Vagina (tissue), 2 donors: Measurements from ENCODE around the gene RALGDS. TPM values are rescaled to one million over a fixed set of nuclear protein-coding genes. Genes with fewer than 3 reads are reported as not detected.

Experiments
- DNase-seq, 2 donors: peaks; one replicate each; pipeline ENCODE4 v3.0.0-alpha.2; 2017; ENCODE audit errors: extremely low spot score in 2 of 2
- H3K27ac ChIP-seq: fragments of 200-600 bp; sonication (generic); one replicate; pipeline ENCODE4 v1.5.1; 2019
- H3K27me3 ChIP-seq: fragments of 200-600 bp; sonication (generic); one replicate; pipeline ENCODE4 v1.5.1; 2019
- H3K36me3 ChIP-seq, 2 donors: fragments of 200-600 bp; sonication (generic); one replicate each; pipeline ENCODE4 v1.5.1; 2017 to 2019
- H3K4me1 ChIP-seq: fragments of 200-600 bp; sonication (generic); one replicate; pipeline ENCODE4 v1.5.1; 2019
- H3K4me3 ChIP-seq, 2 donors: fragments of 200-600 bp; sonication (generic); 1 replicate in 1 of 2; 2 replicates in 1 of 2; pipeline ENCODE4 v1.5.1; 2016 to 2019
- H3K9me3 ChIP-seq: fragments of 200-600 bp; sonication (generic); one replicate; pipeline ENCODE4 v1.5.1; 2019
- CTCF ChIP-seq, 3 experiments: fragments of 450-650 bp in 2 of 3; fragments of 200-600 bp in 1 of 3; sonication (generic) in 1 of 3; IDR thresholded peaks; one replicate each; pipeline ENCODE4 v1.5.1; 2017 to 2019; ENCODE audit warnings: antibody characterized with exemption in 3 of 3, mild to moderate bottlenecking in 2 of 3, moderate library complexity in 2 of 3
- POLR2A ChIP-seq, 2 donors: fragments of 450-650 bp; IDR thresholded peaks; one replicate each; pipeline ENCODE4 v1.6.1; 2017; ENCODE audit warnings: antibody characterized with exemption in 2 of 2, mild to moderate bottlenecking in 2 of 2, moderate library complexity in 2 of 2
- POLR2AphosphoS5 ChIP-seq, 2 donors: sonication (generic); formaldehyde crosslinking; IDR thresholded peaks; one replicate each; pipeline ENCODE4 v1.9.0; 2017; ENCODE audit warnings: antibody characterized with exemption in 2 of 2, mild to moderate bottlenecking in 2 of 2, low read depth in 1 of 2; ENCODE audit not compliant: insufficient read depth in 1 of 2
- intact Hi-C: fragments of 100-400 bp; cut with DNase I; formaldehyde crosslinking; loops from one replicate; pipeline ENCODE4 v1.15.1; 2023
- total RNA-seq: library from RNA; depleted of rRNA; stranded (reverse); fragments of >200 nt; gene quantifications from one replicate; pipeline ENCODE4 v1.2.3, GENCODE V29; 2016

Gene RALGDS
- total RNA-seq, 1 donor from 2014 or later: 85.0 TPM

GRCh38 chr9:133162861-133163503 lies 41.9 kb upstream of the RALGDS start:
- no peaks in the 10 kb centered on the region for H3K27me3 ChIP-seq
- H3K27ac ChIP-seq: peak overlapping the region; percentile 60
- TF ChIP-seq POLR2A (IDR thresholded peaks at IDR 0.05) (no peak), POLR2AphosphoS5 (IDR thresholded peaks at IDR 0.05; ENCODE audit: insufficient read depth in 1 of 2, low read depth in 1 of 2) (no peak)
- H3K4me3 ChIP-seq: peak overlapping the region; percentile 61 to 80
- H3K4me1 ChIP-seq: peaks cover 33% of the 10 kb centered on the region
- intact Hi-C loops: no loop called here
- H3K9me3 ChIP-seq: no peaks in the 10 kb centered on the region
- no peaks in the 10 kb centered on the region for H3K36me3 ChIP-seq
- DNase-seq: no peak

GRCh38 chr9:133161547-133161950 lies 40.5 kb upstream of the RALGDS start:
- DNase-seq: no peak
- H3K4me3 ChIP-seq: no peak overlapping the region
- H3K4me1 ChIP-seq: peaks cover 33% of the 10 kb centered on the region
- H3K36me3 ChIP-seq: no peaks in the 10 kb centered on the region
- H3K27me3 ChIP-seq: no peaks in the 10 kb centered on the region
- TF ChIP-seq CTCF (IDR thresholded peaks at IDR 0.05): no peak
- TF ChIP-seq POLR2A (IDR thresholded peaks at IDR 0.05): no peak
- H3K9me3 ChIP-seq: no peaks in the 10 kb centered on the region
- H3K27ac ChIP-seq: peak overlapping the region; percentile 21
- intact Hi-C loops: no loop called here

- Histone ChIP-seq H3K4me3 (no peak overlapping the region), H3K36me3 (no peaks in the 10 kb centered on the region), H3K27me3 (no peaks in the 10 kb centered on the region), H3K4me1 (peaks cover 33% of the 10 kb centered on the region), H3K9me3 (no peaks in the 10 kb centered on the region), H3K27ac (peak overlapping the region; percentile 21)
- DNase-seq: no peak
- TF ChIP-seq CTCF (IDR thresholded peaks at IDR 0.05) (peak in 2 of 3 experiments; percentile 42 to 73), POLR2A (IDR thresholded peaks at IDR 0.05) (no peak), POLR2AphosphoS5 (IDR thresholded peaks at IDR 0.05; ENCODE audit: insufficient read depth in 1 of 2, low read depth in 1 of 2) (peak in 1 of 2 donors; percentile 89)
- intact Hi-C loops: no loop called here
Measured at GRCh38 chr9:133160742-133161546, 39.9 kb upstream of the RALGDS start.

DNA sequence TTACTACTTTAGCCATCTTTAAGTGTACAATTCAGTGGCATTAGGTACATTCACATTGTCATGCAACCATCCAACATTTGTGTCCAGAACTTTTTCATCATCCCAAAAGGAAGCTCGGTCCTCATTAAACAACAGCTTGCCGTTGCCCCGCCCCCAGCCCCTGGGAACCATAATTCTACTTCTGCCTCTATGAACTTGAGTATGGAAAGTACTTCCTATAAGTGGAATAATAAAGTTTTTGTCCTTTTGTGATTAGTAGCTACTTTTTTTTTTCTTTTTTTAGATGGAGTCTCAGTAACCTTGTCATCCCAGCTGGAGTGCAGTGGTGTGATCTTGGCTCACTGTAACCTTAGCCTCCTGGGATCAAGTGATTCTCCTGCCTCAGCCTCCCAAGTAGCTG lies 37.7 kb upstream of the RALGDS start:
- Histone ChIP-seq H3K36me3 (no peaks in the 10 kb centered on the region), H3K27ac (no peak overlapping the region), H3K27me3 (no peaks in the 10 kb centered on the region), H3K4me3 (no peak overlapping the region), H3K9me3 (no peaks in the 10 kb centered on the region), H3K4me1 (peaks cover 28% of the 10 kb centered on the region)
- TF ChIP-seq POLR2AphosphoS5 (IDR thresholded peaks at IDR 0.05; ENCODE audit: insufficient read depth in 1 of 2, low read depth in 1 of 2): no peak
- no peak for DNase-seq
- intact Hi-C loops: no loop called here

DNA sequence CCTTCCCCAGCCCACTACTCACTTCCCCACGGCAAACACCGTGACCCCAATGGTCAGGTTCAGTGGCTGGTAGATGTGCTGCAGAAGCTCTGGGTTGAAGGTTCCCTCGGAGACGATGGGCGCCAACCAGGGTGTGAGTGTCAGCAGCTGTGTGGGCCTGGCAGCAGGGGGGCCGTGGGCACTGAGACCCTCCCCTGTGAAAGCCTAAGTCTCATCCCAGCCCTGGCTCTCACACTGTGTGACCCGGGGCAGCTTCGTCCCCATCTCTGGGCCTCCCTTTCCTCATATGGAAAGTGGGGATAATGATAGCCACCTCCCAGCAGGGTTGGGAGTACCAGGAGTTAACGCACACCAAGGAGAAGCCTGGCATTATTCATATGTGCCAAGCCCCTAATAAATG lies 34.1 kb upstream of the RALGDS start:
- Histone ChIP-seq H3K4me1 (no peaks in the 10 kb centered on the region), H3K27me3 (no peaks in the 10 kb centered on the region), H3K36me3 (no peaks in the 10 kb centered on the region), H3K9me3 (no peaks in the 10 kb centered on the region), H3K4me3 (no peak overlapping the region), H3K27ac (no peak overlapping the region)
- no peak for DNase-seq
- intact Hi-C loops: no loop called here
- TF ChIP-seq CTCF (IDR thresholded peaks at IDR 0.05): no peak
- TF ChIP-seq POLR2A (IDR thresholded peaks at IDR 0.05): no peak
- no peak for TF ChIP-seq POLR2AphosphoS5 (IDR thresholded peaks at IDR 0.05; ENCODE audit: insufficient read depth in 1 of 2, low read depth in 1 of 2)
